ENCODE data around the gene RBM20. TPM values are rescaled to one million over a fixed set of nuclear protein-coding genes. Genes with fewer than 3 reads are reported as not detected.

Gene RBM20
- polyA plus RNA-seq, 1 donor: 0.96 TPM

DNA sequence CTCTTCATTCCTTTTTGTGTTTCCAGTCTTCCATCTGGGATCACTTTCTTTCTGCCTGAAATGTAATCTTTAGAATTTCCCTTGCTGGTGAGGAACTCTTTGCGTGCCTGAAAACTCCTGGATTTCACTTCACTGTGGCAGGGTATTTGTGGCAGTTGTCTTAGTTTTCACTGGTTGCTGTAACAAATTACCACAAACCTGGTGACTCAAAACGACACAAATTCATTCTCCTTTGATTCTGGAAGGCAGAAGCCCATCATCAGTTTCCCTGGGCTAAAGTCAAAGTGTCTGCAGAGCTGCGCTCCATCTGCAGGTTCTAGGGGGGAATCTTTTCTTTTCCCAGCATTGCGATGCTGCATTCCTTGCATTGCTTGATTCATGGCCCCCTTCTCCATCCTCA, 109.3 kb downstream of the RBM20 start:
- 29% methylated on average over 1 of the region's 4 CpGs for WGBS (ENCODE audit: insufficient coverage, low lambda C conversion rate)
- Histone ChIP-seq H3K27ac (ENCODE audit: low read length) (no peak overlapping the region), H3K4me1 (ENCODE audit: control insufficient read depth, insufficient read depth, low read length) (peaks cover 21% of the 10 kb centered on the region), H3K36me3 (ENCODE audit: control insufficient read depth, insufficient read depth, low read length) (no peaks in the 10 kb centered on the region), H3K4me3 (ENCODE audit: low read length) (no peak overlapping the region), H3K27me3 (ENCODE audit: control insufficient read depth, insufficient read depth, low read length) (no peaks in the 10 kb centered on the region), H3K9me3 (ENCODE audit: control insufficient read depth, low read depth, low read length) (peaks cover 3% of the 10 kb centered on the region)
- DNase-seq: no peak

GRCh38 chr10:110754375-110755105, 110.4 kb downstream of the RBM20 start:
- DNase-seq: no peak
- no peaks in the 10 kb centered on the region for H3K9me3 ChIP-seq (ENCODE audit: control insufficient read depth, low read depth, low read length)
- WGBS (ENCODE audit: insufficient coverage, low lambda C conversion rate): no CpG with 5 or more reads among the region's 3 CpGs
- H3K4me1 ChIP-seq (ENCODE audit: control insufficient read depth, insufficient read depth, low read length): peaks cover 26% of the 10 kb centered on the region
- no peaks in the 10 kb centered on the region for H3K27me3 ChIP-seq (ENCODE audit: control insufficient read depth, insufficient read depth, low read length)
- no peaks in the 10 kb centered on the region for H3K36me3 ChIP-seq (ENCODE audit: control insufficient read depth, insufficient read depth, low read length)
- no peak overlapping the region for H3K27ac ChIP-seq (ENCODE audit: low read length)
- no peak overlapping the region for H3K4me3 ChIP-seq (ENCODE audit: low read length)

DNA sequence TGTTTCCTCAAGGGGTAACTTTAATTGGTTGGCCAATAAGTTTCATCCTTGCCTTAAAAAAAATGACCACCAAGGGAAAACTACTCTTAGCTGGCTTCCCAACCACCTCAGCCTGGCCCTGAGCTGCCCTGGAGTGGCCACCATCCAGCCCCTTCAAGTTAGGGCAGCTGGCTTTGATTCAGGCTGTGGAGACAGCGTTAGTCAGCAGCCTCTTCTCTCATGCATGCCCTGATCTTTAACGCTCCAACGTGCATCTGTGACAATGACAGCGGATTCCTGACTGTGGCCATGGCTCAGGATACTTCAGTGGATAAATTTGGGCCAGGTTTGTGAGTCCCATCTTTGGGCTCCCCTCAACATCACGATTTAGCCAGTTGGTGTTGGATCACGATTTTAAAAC, 111.6 kb downstream of the RBM20 start:
- no peak for DNase-seq
- no peak overlapping the region for H3K4me3 ChIP-seq (ENCODE audit: low read length)
- no peaks in the 10 kb centered on the region for H3K27me3 ChIP-seq (ENCODE audit: control insufficient read depth, insufficient read depth, low read length)
- WGBS (ENCODE audit: insufficient coverage, low lambda C conversion rate): no CpG with 5 or more reads among the region's 6 CpGs
- no peak overlapping the region for H3K27ac ChIP-seq (ENCODE audit: low read length)
- H3K36me3 ChIP-seq (ENCODE audit: control insufficient read depth, insufficient read depth, low read length): no peaks in the 10 kb centered on the region
- H3K4me1 ChIP-seq (ENCODE audit: control insufficient read depth, insufficient read depth, low read length): peaks cover 26% of the 10 kb centered on the region
- no peaks in the 10 kb centered on the region for H3K9me3 ChIP-seq (ENCODE audit: control insufficient read depth, low read depth, low read length)

DNA sequence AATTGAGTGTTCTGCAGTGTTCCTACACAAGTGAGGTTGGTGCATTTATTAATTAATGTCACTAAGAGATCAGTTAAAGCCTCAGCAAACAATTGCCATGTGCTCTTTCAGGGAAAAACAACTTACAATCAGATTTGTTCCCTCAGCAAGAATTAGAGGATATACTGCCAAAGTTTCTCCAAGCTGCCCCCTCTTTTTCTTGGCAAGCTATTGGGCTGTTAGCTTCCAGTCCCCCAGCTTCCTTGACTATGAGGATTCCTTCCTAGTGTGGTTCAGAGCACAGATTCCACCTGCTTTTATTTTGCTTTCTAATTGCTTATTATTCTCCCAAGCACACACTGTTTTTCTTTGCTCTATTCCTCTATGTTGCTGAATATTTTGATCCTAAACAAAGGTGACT, 112.7 kb downstream of the RBM20 start:
- Histone ChIP-seq H3K27ac (ENCODE audit: low read length) (peak overlapping the region; percentile 47), H3K27me3 (ENCODE audit: control insufficient read depth, insufficient read depth, low read length) (no peaks in the 10 kb centered on the region), H3K36me3 (ENCODE audit: control insufficient read depth, insufficient read depth, low read length) (no peaks in the 10 kb centered on the region), H3K9me3 (ENCODE audit: control insufficient read depth, low read depth, low read length) (no peaks in the 10 kb centered on the region), H3K4me1 (ENCODE audit: control insufficient read depth, insufficient read depth, low read length) (peaks cover 26% of the 10 kb centered on the region), H3K4me3 (ENCODE audit: low read length) (no peak overlapping the region)
- no peak for DNase-seq

DNA sequence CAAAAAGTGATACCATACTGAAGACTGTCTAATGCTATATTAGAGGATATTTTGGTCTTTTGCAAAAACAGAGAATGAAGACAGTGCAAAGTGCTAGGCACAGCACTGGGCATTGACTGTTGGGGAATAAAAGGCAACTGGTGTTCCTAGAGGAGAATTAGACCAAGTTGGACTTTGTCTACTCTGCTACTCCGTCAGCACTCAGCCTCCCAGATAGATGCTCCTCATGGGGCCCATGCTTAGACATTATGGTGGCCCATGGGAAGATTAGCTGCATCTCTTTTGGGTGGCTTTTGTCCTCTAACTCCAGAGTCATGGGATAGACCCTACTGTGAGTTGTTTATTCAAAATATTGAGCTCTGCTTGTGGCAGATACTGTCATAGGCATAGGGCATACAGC, 113.5 kb downstream of the RBM20 start:
- no peak overlapping the region for H3K4me3 ChIP-seq (ENCODE audit: low read length)
- no CpG with 5 or more reads among the region's 1 CpG for WGBS (ENCODE audit: insufficient coverage, low lambda C conversion rate)
- peaks cover 26% of the 10 kb centered on the region for H3K4me1 ChIP-seq (ENCODE audit: control insufficient read depth, insufficient read depth, low read length)
- no peaks in the 10 kb centered on the region for H3K36me3 ChIP-seq (ENCODE audit: control insufficient read depth, insufficient read depth, low read length)
- H3K27me3 ChIP-seq (ENCODE audit: control insufficient read depth, insufficient read depth, low read length): no peaks in the 10 kb centered on the region
- no peaks in the 10 kb centered on the region for H3K9me3 ChIP-seq (ENCODE audit: control insufficient read depth, low read depth, low read length)
- peak; percentile 59 to 76 for DNase-seq
- H3K27ac ChIP-seq (ENCODE audit: low read length): peak overlapping the region; percentile 47

DNA sequence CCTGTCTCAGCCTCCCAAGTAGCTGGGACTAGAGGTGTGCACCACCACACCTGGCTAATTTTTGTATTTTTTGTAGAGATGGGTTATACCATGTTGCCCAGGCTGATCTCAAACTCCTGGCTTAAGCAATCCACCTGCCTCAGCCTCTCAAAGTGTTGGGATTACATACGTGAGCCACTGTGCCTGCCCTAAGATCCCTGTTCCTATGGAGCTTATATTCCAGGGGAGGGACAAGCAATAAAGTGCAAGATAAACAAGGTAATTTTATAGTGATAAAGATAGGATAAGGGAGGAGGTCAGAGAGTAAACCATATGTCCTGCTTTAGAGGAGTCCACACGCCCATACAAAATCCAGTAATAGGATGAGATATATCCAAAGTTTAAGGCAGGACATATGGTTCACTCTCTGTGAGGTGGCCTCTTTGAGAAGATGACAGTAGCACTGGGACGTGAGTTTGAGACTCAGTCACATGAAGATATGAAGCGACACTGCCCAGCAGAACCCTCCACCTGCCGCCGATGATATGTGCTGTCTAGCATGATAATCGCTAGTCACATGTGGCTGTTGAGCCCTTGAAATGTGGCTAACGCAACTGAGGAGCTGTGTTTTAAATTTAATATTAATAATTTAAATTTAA, 114.1 kb downstream of the RBM20 start:
- H3K4me3 ChIP-seq (ENCODE audit: low read length): no peak overlapping the region
- peak; percentile 48 to 80 for DNase-seq

DNA sequence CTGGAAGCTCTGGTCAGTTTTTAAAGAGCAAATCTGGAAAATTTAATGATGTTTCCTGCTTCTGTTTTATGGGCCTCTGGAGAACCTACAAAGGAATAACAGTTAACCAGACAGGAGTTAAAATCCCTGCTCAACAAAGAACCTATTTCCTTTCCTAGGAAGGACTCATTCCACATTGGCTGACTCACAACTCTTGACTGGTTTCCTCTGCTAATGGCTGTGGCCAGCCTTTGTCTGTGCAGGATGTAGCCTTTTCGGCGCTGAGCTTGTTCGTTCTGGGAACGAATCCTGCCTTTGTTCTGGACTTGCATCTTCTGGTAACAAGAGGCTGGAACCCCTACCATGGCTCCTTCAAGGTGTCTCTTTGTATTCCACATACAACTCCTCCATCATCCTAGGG, 114.8 kb downstream of the RBM20 start:
- no peaks in the 10 kb centered on the region for H3K27me3 ChIP-seq (ENCODE audit: control insufficient read depth, insufficient read depth, low read length)
- no CpG with 5 or more reads among the region's 4 CpGs for WGBS (ENCODE audit: insufficient coverage, low lambda C conversion rate)
- peak overlapping the region; percentile 47 for H3K27ac ChIP-seq (ENCODE audit: low read length)

More for the DNA sequence above, 114.1 kb downstream of the RBM20 start:
- WGBS (ENCODE audit: insufficient coverage, low lambda C conversion rate): 33% methylated on average over 2 of the region's 8 CpGs
- Histone ChIP-seq H3K27me3 (ENCODE audit: control insufficient read depth, insufficient read depth, low read length) (no peaks in the 10 kb centered on the region), H3K4me1 (ENCODE audit: control insufficient read depth, insufficient read depth, low read length) (peaks cover 26% of the 10 kb centered on the region), H3K9me3 (ENCODE audit: control insufficient read depth, low read depth, low read length) (no peaks in the 10 kb centered on the region), H3K36me3 (ENCODE audit: control insufficient read depth, insufficient read depth, low read length) (no peaks in the 10 kb centered on the region), H3K27ac (ENCODE audit: low read length) (peak overlapping the region; percentile 47)

DNA sequence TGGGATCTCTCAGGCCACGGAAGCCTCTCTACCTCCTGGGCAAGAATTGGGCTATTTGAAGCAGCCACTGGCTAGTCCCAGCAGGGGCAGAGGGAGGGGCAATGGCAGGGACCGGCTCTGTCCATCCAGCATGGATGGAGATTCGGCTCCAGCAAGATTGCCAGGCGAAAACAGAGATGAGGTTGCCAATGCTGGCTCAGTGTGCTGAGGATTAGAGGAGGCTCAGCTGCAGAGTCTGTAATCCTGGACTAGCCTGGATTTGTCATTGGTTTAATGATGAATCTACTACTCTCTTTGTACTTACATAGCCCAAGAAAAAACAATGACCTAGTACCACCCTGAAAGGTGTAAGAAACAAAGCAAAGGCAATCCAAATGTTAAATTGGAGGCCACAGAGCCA, 115.4 kb downstream of the RBM20 start:
- Histone ChIP-seq H3K9me3 (ENCODE audit: control insufficient read depth, low read depth, low read length) (no peaks in the 10 kb centered on the region), H3K36me3 (ENCODE audit: control insufficient read depth, insufficient read depth, low read length) (no peaks in the 10 kb centered on the region), H3K4me3 (ENCODE audit: low read length) (no peak overlapping the region), H3K27me3 (ENCODE audit: control insufficient read depth, insufficient read depth, low read length) (no peaks in the 10 kb centered on the region), H3K27ac (ENCODE audit: low read length) (no peak overlapping the region), H3K4me1 (ENCODE audit: control insufficient read depth, insufficient read depth, low read length) (peaks cover 26% of the 10 kb centered on the region)
- WGBS (ENCODE audit: insufficient coverage, low lambda C conversion rate): no CpG with 5 or more reads among the region's 4 CpGs
- no peak for DNase-seq

More for the DNA sequence above, 114.8 kb downstream of the RBM20 start:
- Histone ChIP-seq H3K36me3 (ENCODE audit: control insufficient read depth, insufficient read depth, low read length) (no peaks in the 10 kb centered on the region), H3K4me3 (ENCODE audit: low read length) (no peak overlapping the region), H3K4me1 (ENCODE audit: control insufficient read depth, insufficient read depth, low read length) (peaks cover 26% of the 10 kb centered on the region), H3K9me3 (ENCODE audit: control insufficient read depth, low read depth, low read length) (no peaks in the 10 kb centered on the region)
- DNase-seq: peak in 1 of 2 donors; percentile 30

- H3K36me3 ChIP-seq (ENCODE audit: control insufficient read depth, insufficient read depth, low read length): no peaks in the 10 kb centered on the region
- no peak overlapping the region for H3K4me3 ChIP-seq (ENCODE audit: low read length)
- DNase-seq: no peak
- peaks cover 17% of the 10 kb centered on the region for H3K4me1 ChIP-seq (ENCODE audit: control insufficient read depth, insufficient read depth, low read length)
- 100% methylated on average over 2 of the region's 8 CpGs for WGBS (ENCODE audit: insufficient coverage, low lambda C conversion rate)
- no peak overlapping the region for H3K27ac ChIP-seq (ENCODE audit: low read length)
- H3K27me3 ChIP-seq (ENCODE audit: control insufficient read depth, insufficient read depth, low read length): no peaks in the 10 kb centered on the region
- H3K9me3 ChIP-seq (ENCODE audit: control insufficient read depth, low read depth, low read length): no peaks in the 10 kb centered on the region
Observed at GRCh38 chr10:110762109-110762848, 118.1 kb downstream of the RBM20 start.

- Histone ChIP-seq H3K9me3 (ENCODE audit: control insufficient read depth, low read depth, low read length) (no peaks in the 10 kb centered on the region), H3K36me3 (ENCODE audit: control insufficient read depth, insufficient read depth, low read length) (no peaks in the 10 kb centered on the region), H3K4me3 (ENCODE audit: low read length) (no peak overlapping the region), H3K4me1 (ENCODE audit: control insufficient read depth, insufficient read depth, low read length) (peaks cover 11% of the 10 kb centered on the region), H3K27ac (ENCODE audit: low read length) (no peak overlapping the region), H3K27me3 (ENCODE audit: control insufficient read depth, insufficient read depth, low read length) (no peaks in the 10 kb centered on the region)
- WGBS (ENCODE audit: insufficient coverage, low lambda C conversion rate): no CpG with 5 or more reads among the region's 5 CpGs
- no peak for DNase-seq
Observed at GRCh38 chr10:110762849-110763211, 118.7 kb downstream of the RBM20 start.
